ENCODE data around the gene ADD3.

DNA sequence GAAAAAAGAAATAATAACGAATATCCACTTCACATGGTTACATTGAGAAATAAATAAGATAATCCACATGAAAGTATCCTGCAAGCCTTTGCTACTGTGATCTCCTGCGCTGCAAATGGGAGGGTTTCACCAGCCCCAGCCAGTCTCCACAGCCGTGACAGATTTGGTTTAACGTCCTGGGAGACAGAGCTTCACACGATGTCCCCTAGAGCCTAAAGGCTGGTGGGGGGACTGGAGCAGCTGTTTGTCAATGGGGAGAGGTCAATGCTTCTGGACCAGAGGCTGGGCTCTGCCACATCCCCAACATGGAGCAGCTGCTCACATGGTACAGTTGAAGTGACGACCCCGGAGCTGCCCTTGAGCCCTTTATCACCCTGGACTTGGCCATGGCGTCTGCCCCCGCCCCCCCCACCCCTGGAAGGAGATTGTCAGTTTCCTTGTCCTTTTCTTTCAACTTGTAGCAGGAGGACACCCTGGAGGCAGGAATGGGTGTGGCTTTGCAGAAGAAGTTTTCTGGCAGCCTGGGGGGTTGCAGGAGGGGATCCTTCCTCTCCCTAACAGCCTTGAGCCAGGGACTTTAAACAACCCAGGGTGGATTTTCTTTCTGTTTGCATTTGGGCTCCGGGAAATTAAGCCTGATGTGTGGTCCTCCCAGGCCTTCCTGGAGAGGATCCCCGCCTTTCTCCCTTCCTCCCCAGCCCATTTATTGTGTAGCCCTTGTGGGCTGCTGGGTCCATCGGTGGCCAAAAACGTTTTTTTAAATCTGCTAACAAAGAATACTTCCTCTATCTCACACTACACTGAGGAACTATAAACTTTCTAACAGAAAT is 162.6 kb downstream of the ADD3 start:
- TF ChIP-seq, protein P1, sequence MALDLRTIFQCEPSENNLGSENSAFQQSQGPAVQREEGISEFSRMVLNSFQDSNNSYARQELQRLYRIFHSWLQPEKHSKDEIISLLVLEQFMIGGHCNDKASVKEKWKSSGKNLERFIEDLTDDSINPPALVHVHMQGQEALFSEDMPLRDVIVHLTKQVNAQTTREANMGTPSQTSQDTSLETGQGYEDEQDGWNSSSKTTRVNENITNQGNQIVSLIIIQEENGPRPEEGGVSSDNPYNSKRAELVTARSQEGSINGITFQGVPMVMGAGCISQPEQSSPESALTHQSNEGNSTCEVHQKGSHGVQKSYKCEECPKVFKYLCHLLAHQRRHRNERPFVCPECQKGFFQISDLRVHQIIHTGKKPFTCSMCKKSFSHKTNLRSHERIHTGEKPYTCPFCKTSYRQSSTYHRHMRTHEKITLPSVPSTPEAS (tag by site-specific recombination; IDR thresholded peaks at IDR 0.05): no peak
- TF ChIP-seq, protein P2, sequence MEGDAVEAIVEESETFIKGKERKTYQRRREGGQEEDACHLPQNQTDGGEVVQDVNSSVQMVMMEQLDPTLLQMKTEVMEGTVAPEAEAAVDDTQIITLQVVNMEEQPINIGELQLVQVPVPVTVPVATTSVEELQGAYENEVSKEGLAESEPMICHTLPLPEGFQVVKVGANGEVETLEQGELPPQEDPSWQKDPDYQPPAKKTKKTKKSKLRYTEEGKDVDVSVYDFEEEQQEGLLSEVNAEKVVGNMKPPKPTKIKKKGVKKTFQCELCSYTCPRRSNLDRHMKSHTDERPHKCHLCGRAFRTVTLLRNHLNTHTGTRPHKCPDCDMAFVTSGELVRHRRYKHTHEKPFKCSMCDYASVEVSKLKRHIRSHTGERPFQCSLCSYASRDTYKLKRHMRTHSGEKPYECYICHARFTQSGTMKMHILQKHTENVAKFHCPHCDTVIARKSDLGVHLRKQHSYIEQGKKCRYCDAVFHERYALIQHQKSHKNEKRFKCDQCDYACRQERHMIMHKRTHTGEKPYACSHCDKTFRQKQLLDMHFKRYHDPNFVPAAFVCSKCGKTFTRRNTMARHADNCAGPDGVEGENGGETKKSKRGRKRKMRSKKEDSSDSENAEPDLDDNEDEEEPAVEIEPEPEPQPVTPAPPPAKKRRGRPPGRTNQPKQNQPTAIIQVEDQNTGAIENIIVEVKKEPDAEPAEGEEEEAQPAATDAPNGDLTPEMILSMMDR (tag by site-specific recombination; IDR thresholded peaks at IDR 0.05): no peak
- TF ChIP-seq ZNF274 (IDR thresholded peaks at IDR 0.05; ENCODE audit: low read length): no peak
- no peak for TF ChIP-seq ZNF274 (tag by site-specific recombination; IDR thresholded peaks at IDR 0.05; ENCODE audit: borderline replicate concordance)
- no peak for TF ChIP-seq ZNF140 (tag by site-specific recombination; IDR thresholded peaks at IDR 0.05)
- TF ChIP-seq ZNF571 (tag by site-specific recombination; IDR thresholded peaks at IDR 0.05): no peak
- TF ChIP-seq TCF7L2 (IDR thresholded peaks at IDR 0.05; ENCODE audit: borderline replicate concordance, low read depth, low read length): no peak

All from HEK293 (cell line).